Activated gamma-delta T cell treated with anti-CD3 and anti-CD28 coated beads, Interleukin-2, amount 50 U/mL, for 16 hours (primary cell): ENCODE data around the gene MOSPD3.
"Not testable (repeated sequence)": the region's sequence is repeated elsewhere in the genome, so short reads cannot be mapped to it uniquely, and the experiment has no call there.

Source experiments
- DNase-seq: peaks from one replicate; pipeline ENCODE4 v3.0.0-alpha.2; 2020; ENCODE audit warnings: low read depth

Gene MOSPD3

DNA sequence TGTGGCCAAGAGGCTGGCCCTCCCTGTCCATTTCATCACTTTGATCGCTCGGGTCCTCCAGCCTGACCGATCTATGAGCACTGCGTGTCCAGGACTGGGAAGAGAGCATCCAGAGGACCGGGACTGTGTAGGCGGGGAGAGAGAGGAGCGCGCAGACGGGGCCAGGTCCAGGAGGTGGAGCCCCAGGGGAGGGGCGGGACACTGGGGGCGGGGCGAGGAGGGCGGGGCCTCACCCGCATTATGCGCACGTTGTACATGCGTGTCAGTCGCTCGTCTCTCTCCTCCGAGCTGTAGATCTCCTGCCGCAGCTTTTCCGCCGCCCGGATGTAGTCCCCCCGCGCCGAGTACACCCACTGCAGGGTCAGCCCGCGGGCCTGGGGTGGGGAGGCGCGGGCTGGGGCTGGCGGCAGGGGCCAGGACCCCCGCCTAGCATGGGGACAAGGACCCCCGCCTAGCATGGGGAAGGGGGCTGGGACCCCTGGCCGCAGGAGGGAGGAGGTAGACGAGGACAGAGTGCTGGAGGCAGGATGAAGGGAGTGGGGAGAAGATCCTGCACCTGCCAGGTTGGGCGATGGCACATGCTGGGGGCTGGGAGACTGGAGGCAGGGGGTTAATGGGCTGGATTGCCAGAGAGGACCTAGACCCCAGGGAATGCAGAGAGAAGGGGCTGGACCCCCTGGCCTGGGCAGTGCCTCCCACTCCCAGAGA is 14.3 kb downstream of the MOSPD3 start:
- peak; percentile 79 for DNase-seq

- DNase-seq = no peak
Observed at GRCh38 chr7:100627238-100627549, 14.9 kb downstream of the MOSPD3 start.

- DNase-seq = no peak
Observed at GRCh38 chr7:100629117-100629716, 16.9 kb downstream of the MOSPD3 start.

DNA sequence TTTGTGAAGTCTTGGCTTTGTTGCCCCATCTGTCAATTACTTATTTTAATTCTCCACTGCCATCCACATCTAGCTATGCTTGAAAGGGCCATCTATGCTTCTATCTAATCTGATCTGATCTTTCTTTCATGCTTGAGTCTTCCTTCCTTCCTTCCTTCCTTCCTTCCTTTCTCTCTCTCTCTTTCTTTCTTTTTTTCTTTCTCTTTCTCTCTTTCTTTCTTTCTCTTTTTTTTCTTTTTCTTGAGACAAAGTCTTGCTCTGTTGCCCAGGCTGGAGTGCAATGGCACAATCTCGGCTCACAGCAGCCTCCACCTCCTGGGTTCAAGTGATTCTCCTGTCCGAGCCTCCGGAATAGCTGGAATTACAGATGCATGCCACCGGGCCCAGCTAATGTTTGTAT is 17.7 kb downstream of the MOSPD3 start:
- no peak for DNase-seq

- DNase-seq = peak; percentile 36
Observed at GRCh38 chr7:100632951-100633717, 20.8 kb downstream of the MOSPD3 start.

DNA sequence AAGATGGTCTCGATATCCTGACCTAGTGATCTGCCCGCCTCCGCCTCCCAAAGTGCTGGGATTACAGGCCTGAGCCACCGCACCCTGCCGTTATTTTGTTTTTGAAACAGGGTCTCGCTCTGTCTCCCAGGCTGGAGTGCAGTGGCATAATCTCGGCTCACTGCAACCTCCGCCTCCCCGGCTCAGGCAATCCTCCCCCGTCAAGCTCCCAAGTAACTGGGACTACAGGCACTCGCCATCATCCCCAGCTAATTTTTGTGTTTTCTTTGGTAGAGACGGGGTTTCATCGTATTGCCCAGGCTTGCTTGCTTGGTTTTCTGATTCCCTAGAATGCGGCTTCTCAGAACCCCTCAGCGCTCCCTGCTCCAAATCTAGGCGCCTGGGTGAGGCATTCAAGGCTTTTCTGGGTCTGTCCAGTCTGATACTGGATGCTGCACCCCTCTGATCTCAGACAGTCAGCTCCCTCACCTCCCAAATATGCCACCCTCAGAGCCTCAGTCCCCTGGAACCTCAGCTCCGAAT is 27.7 kb downstream of the MOSPD3 start:
- DNase-seq = no peak

- no peak for DNase-seq
Observed at GRCh38 chr7:100640517-100641440, 28.4 kb downstream of the MOSPD3 start.

- DNase-seq = no peak
Observed at GRCh38 chr7:100641463-100641859, 29.1 kb downstream of the MOSPD3 start, which contains the start of gene TFR2. Gene TFR2 (minus strand): TSS chr7:100641552. CDS start chr7:100641509, 43 bp downstream.

GRCh38 chr7:100641860-100642533 is 29.7 kb downstream of the MOSPD3 start:
- DNase-seq = no peak

GRCh38 chr7:100642534-100642907 is 30.2 kb downstream of the MOSPD3 start:
- DNase-seq = no peak

- DNase-seq = no peak
Observed at GRCh38 chr7:100649826-100650565, 37.7 kb downstream of the MOSPD3 start.

- no peak for DNase-seq
Observed at GRCh38 chr7:100654908-100655831, 42.8 kb downstream of the MOSPD3 start.

DNA sequence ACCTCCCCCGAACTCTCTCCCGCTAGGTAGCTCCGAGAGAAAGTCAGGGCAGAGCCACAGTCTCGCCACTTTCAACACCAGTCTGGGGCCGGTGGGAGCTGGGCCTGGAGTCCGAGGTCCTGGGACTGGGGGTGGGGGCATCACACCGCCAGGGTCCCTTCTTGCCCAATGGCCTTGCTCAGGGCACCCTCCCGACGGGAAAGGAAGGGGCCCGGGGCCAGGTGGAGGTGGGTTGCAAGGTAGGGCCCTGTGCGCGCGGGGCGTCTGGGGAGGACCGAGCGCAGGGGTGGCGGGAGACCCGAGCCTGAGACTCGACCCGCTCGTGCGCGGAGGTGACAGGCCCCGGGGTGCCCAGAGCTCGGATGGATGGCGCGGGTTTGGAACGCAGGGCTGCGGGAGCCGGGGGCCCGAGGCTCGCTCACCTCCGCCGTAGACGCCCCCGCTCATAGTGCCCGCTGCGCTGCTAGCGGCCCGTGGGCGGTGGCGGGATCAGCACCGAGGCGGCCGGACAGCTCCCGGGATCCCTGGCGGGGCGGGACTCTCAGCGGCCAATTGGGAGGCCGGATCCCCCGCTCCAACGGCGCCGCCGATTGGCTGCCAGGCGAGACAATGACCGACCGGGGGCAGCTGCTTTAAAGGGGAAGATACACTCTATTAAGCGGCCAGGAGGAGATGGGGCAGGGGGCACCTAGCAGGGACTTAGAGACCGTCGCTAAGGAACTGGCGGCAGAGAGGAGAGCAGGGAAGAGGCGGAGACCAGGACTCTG is 43.8 kb downstream of the MOSPD3 start, which contains the start of gene ACTL6B:
ACTL6B (minus strand) TSS at position 541 of the 767 bp plus-strand sequence; CDS start at position 447, 94 bp downstream.
- peak; percentile 27 for DNase-seq

DNA sequence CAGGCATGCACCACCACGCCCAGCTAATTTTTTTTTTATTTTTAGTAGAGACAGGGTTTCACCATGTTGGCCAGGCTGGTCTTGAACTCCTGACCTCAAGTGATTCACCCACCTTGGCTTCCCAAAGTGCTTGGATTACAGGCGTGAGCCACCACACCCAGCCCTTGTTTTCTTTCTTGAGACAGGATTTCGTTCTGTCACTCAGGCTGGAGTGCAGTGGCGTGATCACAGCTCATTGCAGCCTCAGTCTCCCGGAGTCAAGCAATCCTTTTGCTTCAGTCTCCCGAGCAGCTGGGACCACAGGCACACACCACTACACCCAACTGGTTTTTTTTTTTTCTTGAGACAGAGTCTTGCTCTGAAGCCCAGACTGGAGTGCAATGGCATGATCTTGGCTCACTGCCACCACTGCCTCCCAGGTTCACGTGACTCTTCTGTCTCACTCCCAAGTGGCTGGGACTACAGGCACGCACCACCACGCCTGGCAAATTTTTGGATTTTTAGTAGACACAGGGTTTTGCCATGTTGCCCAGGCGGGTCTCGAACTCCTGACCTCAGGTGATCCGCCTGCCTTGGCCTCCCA is 49.9 kb downstream of the MOSPD3 start:
- DNase-seq = not testable (repeated sequence)
